ENCODE measurements around the gene CCSER1.

DNA sequence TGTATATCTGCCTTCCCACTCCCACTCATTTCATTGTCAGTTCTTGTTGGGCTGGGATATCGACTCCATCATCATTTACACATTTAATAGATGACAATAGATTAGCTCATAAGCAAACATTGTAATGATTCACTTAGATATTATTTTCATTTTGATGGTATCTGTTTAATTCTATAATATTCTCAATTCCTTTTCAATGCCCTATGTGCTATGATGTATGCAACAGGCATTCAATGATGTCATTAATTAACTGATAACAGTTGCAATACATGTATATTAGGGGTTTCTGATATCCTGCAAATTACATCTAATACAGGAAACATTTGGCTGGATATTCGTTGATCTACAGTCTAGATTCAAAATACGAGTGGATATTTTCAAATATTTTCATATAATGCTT lies 850.5 kb downstream of the CCSER1 start:
- TF ChIP-seq CTCF (IDR thresholded peaks at IDR 0.05) (no peak), POLR2A (IDR thresholded peaks at IDR 0.05; ENCODE audit: low read depth) (no peak), EP300 (IDR thresholded peaks at IDR 0.05) (no peak)

Measured in esophagus muscularis mucosa (tissue), 4 donors.